H1 (cell line): ENCODE results near the gene C22orf42. TPM values are rescaled to one million over a fixed set of nuclear protein-coding genes. Genes with fewer than 3 reads are reported as not detected.

Source experiments
- CBX8 ChIP-seq: fragments of 300-800, 300-1000 bp; sonication (generic); IDR thresholded peaks from 2 replicates; pipeline ENCODE4 v1.7.1; 2016; ENCODE audit warnings: low read depth, low read length, borderline replicate concordance
- HDAC2 ChIP-seq, 2 experiments: fragments of 300-600 bp in 1 of 2; sonication (generic) in 1 of 2; IDR thresholded peaks; 2 replicates each; pipeline ENCODE4 v1.6.1; 2011 to 2012; ENCODE audit warnings: low read depth in 2 of 2, low read length in 2 of 2, mild to moderate bottlenecking in 2 of 2, moderate library complexity in 2 of 2, borderline replicate concordance in 1 of 2, inconsistent platforms in 1 of 2
- HDAC6 ChIP-seq: IDR thresholded peaks from one replicate; pipeline ENCODE4 v1.7.1; 2012; ENCODE audit warnings: low read depth, mild to moderate bottlenecking, inconsistent platforms, low read length, moderate library complexity
- polyA plus RNA-seq, 7 experiments: library from polyadenylated mRNA; depleted of rRNA in 3 of 7; stranded (reverse) in 5 of 7; unstranded in 2 of 7; fragments of >200 nt in 5 of 7; fragments of 200-250 nt in 2 of 7; gene quantifications; 1 replicate in 5 of 7; 2 replicates in 1 of 7; 4 replicates in 1 of 7; pipeline versions ENCODE4 v1.2.1 to v1.2.3, GENCODE V29; 2011 to 2013; ENCODE audit warnings: missing spikeins in 2 of 7, mixed read lengths in 2 of 7
- total RNA-seq: library from RNA; stranded (reverse); fragmentation: NEBNext Ultra II Directional; extraction: Animal tissue kit (Norgen Biotek cat#: 25700); gene quantifications from 2 replicates; pipeline ENCODE4 v1.2.1, GENCODE V29; 2021
- TF ChIP-seq, protein P1 (sequence below), 3 experiments: IDR thresholded peaks; 1 replicate in 2 of 3; 2 replicates in 1 of 3; pipeline versions ENCODE4 v1.5.1 to v1.6.1; 2011; ENCODE audit warnings: low read length in 3 of 3, mild to moderate bottlenecking in 3 of 3, inconsistent platforms in 2 of 3, low read depth in 1 of 3, moderate library complexity in 1 of 3; ENCODE audit not compliant: insufficient read depth in 1 of 3; ENCODE audit errors: control extremely low read depth in 1 of 3

The C22orf42 gene
- total and polyA plus RNA-seq, 2 of the 8 experiments (the other 6 are each of a cell fraction or from before 2014, with no cell fraction given): 0.50 TPM; not detected in 1

DNA sequence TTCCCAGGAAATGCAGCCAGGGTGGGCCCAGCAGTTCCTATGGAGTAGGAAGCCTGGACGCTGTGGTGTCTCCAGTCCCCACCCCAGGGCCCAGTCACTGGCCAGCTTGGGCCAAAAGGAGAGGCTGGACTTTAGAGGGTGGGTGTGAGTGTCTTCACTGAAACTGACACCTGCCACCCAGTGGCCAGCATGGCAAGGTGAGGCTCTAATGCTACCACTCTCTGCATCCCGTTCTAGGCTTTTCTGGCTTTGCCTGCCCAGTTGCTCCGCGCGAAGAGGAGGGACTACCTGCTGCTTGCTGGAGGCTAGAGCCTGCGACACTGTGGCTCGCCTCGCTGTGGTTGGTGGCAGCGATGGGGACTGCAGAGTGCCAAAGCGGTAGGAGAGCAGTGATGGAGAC is 35.4 kb downstream of the C22orf42 start (continued):
- TF ChIP-seq HDAC2 (IDR thresholded peaks at IDR 0.05; ENCODE audit: borderline replicate concordance in 1 of 2, low read depth in 2 of 2, low read length in 2 of 2) (no peak), HDAC6 (no peak), CBX8 (no peak)
- TF ChIP-seq, protein P1, sequence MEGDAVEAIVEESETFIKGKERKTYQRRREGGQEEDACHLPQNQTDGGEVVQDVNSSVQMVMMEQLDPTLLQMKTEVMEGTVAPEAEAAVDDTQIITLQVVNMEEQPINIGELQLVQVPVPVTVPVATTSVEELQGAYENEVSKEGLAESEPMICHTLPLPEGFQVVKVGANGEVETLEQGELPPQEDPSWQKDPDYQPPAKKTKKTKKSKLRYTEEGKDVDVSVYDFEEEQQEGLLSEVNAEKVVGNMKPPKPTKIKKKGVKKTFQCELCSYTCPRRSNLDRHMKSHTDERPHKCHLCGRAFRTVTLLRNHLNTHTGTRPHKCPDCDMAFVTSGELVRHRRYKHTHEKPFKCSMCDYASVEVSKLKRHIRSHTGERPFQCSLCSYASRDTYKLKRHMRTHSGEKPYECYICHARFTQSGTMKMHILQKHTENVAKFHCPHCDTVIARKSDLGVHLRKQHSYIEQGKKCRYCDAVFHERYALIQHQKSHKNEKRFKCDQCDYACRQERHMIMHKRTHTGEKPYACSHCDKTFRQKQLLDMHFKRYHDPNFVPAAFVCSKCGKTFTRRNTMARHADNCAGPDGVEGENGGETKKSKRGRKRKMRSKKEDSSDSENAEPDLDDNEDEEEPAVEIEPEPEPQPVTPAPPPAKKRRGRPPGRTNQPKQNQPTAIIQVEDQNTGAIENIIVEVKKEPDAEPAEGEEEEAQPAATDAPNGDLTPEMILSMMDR (IDR thresholded peaks at IDR 0.05; ENCODE audit: control extremely low read depth in 1 of 3, insufficient read depth in 1 of 3, low read depth in 1 of 3, low read length in 3 of 3): peak; percentile 67 to 80 (median 67)
